ENCODE results near the gene RBM41. TPM values are rescaled to one million over a fixed set of nuclear protein-coding genes. Genes with fewer than 3 reads are reported as not detected.
"Not testable (repeated sequence)": the region's sequence is repeated elsewhere in the genome, so short reads cannot be mapped to it uniquely, and the experiment has no call there.

The RBM41 gene
- total RNA-seq, 1 experiment from 2014 or later, result 19.4 TPM

- no peak overlapping the region for H3K56ac ChIP-seq (ENCODE audit: insufficient read length, low read depth, low read length)
- WGBS (ENCODE audit: extremely low coverage, insufficient read length, low lambda C conversion rate), result no CpG with 5 or more reads among the region's 3 CpGs
- no peak overlapping the region for H2BK20ac ChIP-seq (ENCODE audit: low read depth, low read length, poor library complexity, severe bottlenecking)
- no peak overlapping the region for H3K9ac ChIP-seq (ENCODE audit: extremely low read depth, insufficient read length, low read length)
- H3K27me3 ChIP-seq (ENCODE audit: insufficient read depth, low read length), result no peaks in the 10 kb centered on the region
- no peak overlapping the region for H2BK15ac ChIP-seq (ENCODE audit: low read depth, low read length)
- no peak for TF ChIP-seq CTCF (conservative IDR thresholded peaks at IDR 0.05)
- H3K4me1 Mint-ChIP-seq, result no peaks in the 10 kb centered on the region
- H3K23ac ChIP-seq (ENCODE audit: insufficient read length, low read depth, low read length), result no peak overlapping the region
- H4K5ac ChIP-seq (ENCODE audit: insufficient read length, low read depth, low read length), result no peak overlapping the region
- no peak for DNase-seq
- H2BK12ac ChIP-seq (ENCODE audit: insufficient read length, low read depth, low read length), result no peak overlapping the region
- no peak overlapping the region for H2BK120ac ChIP-seq (ENCODE audit: low read depth, low read length, poor library complexity, severe bottlenecking)
- no peaks in the 10 kb centered on the region for H3K27me3 Mint-ChIP-seq (ENCODE audit: low read depth)
- no peak overlapping the region for H3T11ph ChIP-seq (ENCODE audit: low read length)
- peaks cover 5 to 54% of the 10 kb centered on the region in 2 experiments; a peak in 4 of 5 replicates for H3K9me3 Mint-ChIP-seq
- H3K18ac ChIP-seq (ENCODE audit: insufficient read length, low read depth, low read length), result no peak overlapping the region
- no peak overlapping the region for H4K91ac ChIP-seq (ENCODE audit: insufficient read length, low read depth, low read length)
- H3K9me3 ChIP-seq (ENCODE audit: control insufficient read depth, low read depth, low read length), result no peaks in the 10 kb centered on the region
- no peaks in the 10 kb centered on the region for H4K20me1 ChIP-seq (ENCODE audit: control insufficient read depth, insufficient read depth, insufficient read length)
- no peak overlapping the region for H2AK5ac ChIP-seq (ENCODE audit: insufficient read length, low read length)
- H3K4ac ChIP-seq (ENCODE audit: low read depth, low read length), result no peak overlapping the region
- H3K27ac ChIP-seq (ENCODE audit: insufficient read length, low read depth, low read length), result no peak overlapping the region
- no peaks in the 10 kb centered on the region for H3K79me1 ChIP-seq (ENCODE audit: insufficient read depth, low read depth, low read length, poor library complexity, severe bottlenecking)
- H3K36me3 Mint-ChIP-seq (ENCODE audit: insufficient read depth in 1 of 3, low read depth in 3 of 3), result peaks cover 5 to 27% (median 15%) of the 10 kb centered on the region in 3 experiments; a peak in 5 of 7 replicates
- no peak overlapping the region for H4K8ac ChIP-seq (replicated peaks; ENCODE audit: insufficient read length, low read depth, low read length)
- no peak overlapping the region for H3K4me3 Mint-ChIP-seq
- H3K27ac Mint-ChIP-seq, result no peak overlapping the region; a peak in 1 of 7 replicates
- no peak overlapping the region for H2AFZ ChIP-seq (ENCODE audit: low read length)
- H3K4me2 ChIP-seq (ENCODE audit: insufficient read depth, insufficient read length, low read length), result no peak overlapping the region
- no peaks in the 10 kb centered on the region for H3K4me1 ChIP-seq (ENCODE audit: insufficient read depth, low read length)
- no peak overlapping the region for H3K14ac ChIP-seq (ENCODE audit: insufficient read depth, low read length)
- H3K79me2 ChIP-seq (ENCODE audit: insufficient read depth, low read length), result no peaks in the 10 kb centered on the region
- no peaks in the 10 kb centered on the region for H3K23me2 ChIP-seq (ENCODE audit: insufficient read length, low read depth, low read length, poor library complexity, severe bottlenecking)
- H2BK5ac ChIP-seq (ENCODE audit: insufficient read length, low read length), result no peak overlapping the region
Observed at GRCh38 chrX:107167163-107167921, 48.7 kb upstream of the RBM41 start.

- not testable (repeated sequence) for H3K4me3 Mint-ChIP-seq; H4K5ac ChIP-seq (ENCODE audit: insufficient read length, low read depth, low read length)
Observed at GRCh38 chrX:107157618-107158017, 39.0 kb upstream of the RBM41 start.

More at GRCh38 chrX:107157618-107158017, 39.0 kb upstream of the RBM41 start:
- H2BK20ac ChIP-seq (ENCODE audit: low read depth, low read length, poor library complexity, severe bottlenecking); H2BK120ac ChIP-seq (ENCODE audit: low read depth, low read length, poor library complexity, severe bottlenecking); H3T11ph ChIP-seq (ENCODE audit: low read length); DNase-seq; H3K9ac ChIP-seq (ENCODE audit: extremely low read depth, insufficient read length, low read length); H3K79me1 ChIP-seq (ENCODE audit: insufficient read depth, low read depth, low read length, poor library complexity, severe bottlenecking); H3K4ac ChIP-seq (ENCODE audit: low read depth, low read length); H2AK5ac ChIP-seq (ENCODE audit: insufficient read length, low read length); H3K27ac Mint-ChIP-seq; H3K27me3 ChIP-seq (ENCODE audit: insufficient read depth, low read length); H3K56ac ChIP-seq (ENCODE audit: insufficient read length, low read depth, low read length); H2BK5ac ChIP-seq (ENCODE audit: insufficient read length, low read length); H3K27me3 Mint-ChIP-seq (ENCODE audit: low read depth); H3K14ac ChIP-seq (ENCODE audit: insufficient read depth, low read length); H3K27ac ChIP-seq (ENCODE audit: insufficient read length, low read depth, low read length); H3K4me1 ChIP-seq (ENCODE audit: insufficient read depth, low read length); H3K23me2 ChIP-seq (ENCODE audit: insufficient read length, low read depth, low read length, poor library complexity, severe bottlenecking); H4K20me1 ChIP-seq (ENCODE audit: control insufficient read depth, insufficient read depth, insufficient read length); H4K91ac ChIP-seq (ENCODE audit: insufficient read length, low read depth, low read length); H3K9me3 ChIP-seq (ENCODE audit: control insufficient read depth, low read depth, low read length); H4K8ac ChIP-seq (replicated peaks; ENCODE audit: insufficient read length, low read depth, low read length); H3K4me2 ChIP-seq (ENCODE audit: insufficient read depth, insufficient read length, low read length); H2BK15ac ChIP-seq (ENCODE audit: low read depth, low read length); H3K18ac ChIP-seq (ENCODE audit: insufficient read length, low read depth, low read length); H3K23ac ChIP-seq (ENCODE audit: insufficient read length, low read depth, low read length); H2AFZ ChIP-seq (ENCODE audit: low read length); H3K79me2 ChIP-seq (ENCODE audit: insufficient read depth, low read length); H2BK12ac ChIP-seq (ENCODE audit: insufficient read length, low read depth, low read length): not testable (repeated sequence)
- Mint-ChIP-seq H3K9me3 (peaks cover 7 to 26% of the 10 kb centered on the region in 2 experiments; a peak in 4 of 5 replicates), H3K36me3 (ENCODE audit: insufficient read depth in 1 of 3, low read depth in 3 of 3) (peaks cover 2 to 15% (median 14%) of the 10 kb centered on the region in 3 experiments; a peak in 6 of 7 replicates), H3K4me1 (peaks cover 5 to 12% of the 10 kb centered on the region in 2 experiments; a peak in 3 of 4 replicates)
- WGBS (ENCODE audit: extremely low coverage, insufficient read length, low lambda C conversion rate), result no CpG with 5 or more reads among the region's 4 CpGs
